ENCODE measurements around the gene RAD9A.

DNA sequence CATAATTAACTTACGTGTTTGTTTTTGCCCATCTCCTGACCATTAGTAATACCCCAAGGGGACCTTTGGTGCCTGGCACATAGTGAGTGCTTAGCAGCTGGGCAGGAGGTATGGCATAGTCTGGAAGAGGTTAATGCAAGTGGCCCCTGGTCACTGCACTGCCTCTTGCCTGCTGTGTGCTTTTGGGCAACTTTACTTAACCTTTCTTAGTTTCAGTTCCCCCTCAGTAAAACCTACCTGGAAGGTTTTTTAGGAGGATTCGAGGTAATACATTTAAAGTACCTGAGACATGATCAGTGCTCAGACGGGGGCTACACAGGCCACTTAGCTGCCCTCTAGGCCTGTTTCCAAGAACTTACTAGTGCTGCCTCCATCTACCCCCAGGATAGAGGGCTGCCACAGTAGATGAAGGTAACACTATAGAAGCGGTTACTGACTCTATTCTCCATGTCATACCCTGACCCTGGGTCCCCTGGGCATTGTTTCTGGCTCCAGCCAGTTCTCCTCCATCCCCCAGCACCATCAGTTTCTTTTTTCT is 41.8 kb upstream of the RAD9A start:
- TF ChIP-seq, protein P1, sequence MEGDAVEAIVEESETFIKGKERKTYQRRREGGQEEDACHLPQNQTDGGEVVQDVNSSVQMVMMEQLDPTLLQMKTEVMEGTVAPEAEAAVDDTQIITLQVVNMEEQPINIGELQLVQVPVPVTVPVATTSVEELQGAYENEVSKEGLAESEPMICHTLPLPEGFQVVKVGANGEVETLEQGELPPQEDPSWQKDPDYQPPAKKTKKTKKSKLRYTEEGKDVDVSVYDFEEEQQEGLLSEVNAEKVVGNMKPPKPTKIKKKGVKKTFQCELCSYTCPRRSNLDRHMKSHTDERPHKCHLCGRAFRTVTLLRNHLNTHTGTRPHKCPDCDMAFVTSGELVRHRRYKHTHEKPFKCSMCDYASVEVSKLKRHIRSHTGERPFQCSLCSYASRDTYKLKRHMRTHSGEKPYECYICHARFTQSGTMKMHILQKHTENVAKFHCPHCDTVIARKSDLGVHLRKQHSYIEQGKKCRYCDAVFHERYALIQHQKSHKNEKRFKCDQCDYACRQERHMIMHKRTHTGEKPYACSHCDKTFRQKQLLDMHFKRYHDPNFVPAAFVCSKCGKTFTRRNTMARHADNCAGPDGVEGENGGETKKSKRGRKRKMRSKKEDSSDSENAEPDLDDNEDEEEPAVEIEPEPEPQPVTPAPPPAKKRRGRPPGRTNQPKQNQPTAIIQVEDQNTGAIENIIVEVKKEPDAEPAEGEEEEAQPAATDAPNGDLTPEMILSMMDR (conservative IDR thresholded peaks at IDR 0.05; ENCODE audit: low read depth, low read length) = no peak
- no peak for TF ChIP-seq RAD21 (IDR thresholded peaks at IDR 0.05; ENCODE audit: low read length)
- TF ChIP-seq POLR2A (IDR thresholded peaks at IDR 0.05; ENCODE audit: low read depth, low read length) = no peak
